Sigmoid colon (tissue), 4 donors: Measurements from ENCODE around the gene PLA2G4F.

Experiments
- EP300 ChIP-seq, 4 donors: sonication (generic); formaldehyde crosslinking; IDR thresholded peaks; one replicate each; pipeline ENCODE4 v1.6.1; 2017; ENCODE audit warnings: antibody characterized with exemption in 4 of 4
- POLR2A ChIP-seq, 2 donors: fragments of 450-650 bp; IDR thresholded peaks; one replicate each; pipeline ENCODE4 v1.6.1; 2016; ENCODE audit warnings: antibody characterized with exemption in 2 of 2, mild to moderate bottlenecking in 2 of 2, moderate library complexity in 2 of 2
- POLR2AphosphoS5 ChIP-seq, 4 donors: sonication (generic); formaldehyde crosslinking; IDR thresholded peaks; one replicate each; pipeline ENCODE4 v1.6.1; 2017; ENCODE audit warnings: antibody characterized with exemption in 4 of 4
- TF ChIP-seq, protein P1 (sequence below), 4 experiments: fragments of 450-650 bp in 3 of 4; fragments of 200-600 bp in 1 of 4; IDR thresholded peaks; one replicate each; pipeline ENCODE4 v1.5.1; 2016 to 2019; ENCODE audit warnings: antibody characterized with exemption in 4 of 4, mild to moderate bottlenecking in 3 of 4, moderate library complexity in 2 of 4

DNA sequence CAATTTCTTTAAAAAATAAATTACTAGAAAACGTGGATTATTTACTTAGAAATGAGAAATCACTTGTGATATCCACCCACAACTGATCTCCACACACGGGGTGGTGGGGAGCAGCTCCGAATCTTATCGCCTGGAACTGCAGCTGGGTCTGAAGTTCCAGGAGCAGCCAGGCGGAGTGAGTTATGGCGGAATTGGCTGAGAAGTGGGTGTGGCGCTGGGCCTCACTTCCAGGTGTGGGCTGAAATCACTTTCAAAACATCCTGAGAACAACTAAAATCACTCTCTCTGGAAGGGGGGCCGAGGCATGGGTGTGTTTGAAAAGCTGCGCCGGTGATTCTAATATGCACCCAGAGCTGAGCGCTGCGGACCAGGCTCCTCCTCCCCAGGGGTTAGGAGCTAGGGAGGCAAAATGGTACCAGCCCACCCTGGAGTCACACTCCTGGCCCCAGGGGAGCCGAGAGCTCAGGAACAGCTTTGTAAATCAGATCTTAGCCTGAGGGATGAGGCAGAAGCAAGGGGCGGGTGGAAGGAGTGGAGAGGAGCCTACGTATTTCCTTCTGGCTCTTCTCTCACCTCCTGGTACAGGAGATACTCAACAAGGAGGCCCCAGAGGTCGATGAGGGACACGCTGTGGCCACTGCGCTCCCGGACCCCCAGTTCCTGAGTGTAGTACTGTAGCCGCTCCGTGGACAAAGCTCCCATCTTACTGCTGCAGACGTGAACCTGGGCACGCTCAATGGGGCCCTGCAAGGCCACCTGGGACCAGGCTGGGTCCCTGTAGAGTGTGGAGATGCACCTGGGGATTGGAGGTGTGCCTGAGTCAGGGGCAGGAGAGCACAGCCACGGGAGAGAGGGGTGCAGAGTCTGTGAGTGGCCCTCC is 9.6 kb downstream of the PLA2G4F start:
- no peak for TF ChIP-seq EP300 (IDR thresholded peaks at IDR 0.05)
- TF ChIP-seq, protein P1, sequence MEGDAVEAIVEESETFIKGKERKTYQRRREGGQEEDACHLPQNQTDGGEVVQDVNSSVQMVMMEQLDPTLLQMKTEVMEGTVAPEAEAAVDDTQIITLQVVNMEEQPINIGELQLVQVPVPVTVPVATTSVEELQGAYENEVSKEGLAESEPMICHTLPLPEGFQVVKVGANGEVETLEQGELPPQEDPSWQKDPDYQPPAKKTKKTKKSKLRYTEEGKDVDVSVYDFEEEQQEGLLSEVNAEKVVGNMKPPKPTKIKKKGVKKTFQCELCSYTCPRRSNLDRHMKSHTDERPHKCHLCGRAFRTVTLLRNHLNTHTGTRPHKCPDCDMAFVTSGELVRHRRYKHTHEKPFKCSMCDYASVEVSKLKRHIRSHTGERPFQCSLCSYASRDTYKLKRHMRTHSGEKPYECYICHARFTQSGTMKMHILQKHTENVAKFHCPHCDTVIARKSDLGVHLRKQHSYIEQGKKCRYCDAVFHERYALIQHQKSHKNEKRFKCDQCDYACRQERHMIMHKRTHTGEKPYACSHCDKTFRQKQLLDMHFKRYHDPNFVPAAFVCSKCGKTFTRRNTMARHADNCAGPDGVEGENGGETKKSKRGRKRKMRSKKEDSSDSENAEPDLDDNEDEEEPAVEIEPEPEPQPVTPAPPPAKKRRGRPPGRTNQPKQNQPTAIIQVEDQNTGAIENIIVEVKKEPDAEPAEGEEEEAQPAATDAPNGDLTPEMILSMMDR (IDR thresholded peaks at IDR 0.05): no peak
- TF ChIP-seq POLR2AphosphoS5 (IDR thresholded peaks at IDR 0.05): no peak
- TF ChIP-seq POLR2A (IDR thresholded peaks at IDR 0.05): no peak
